ENCODE measurements around the gene NLRP5.
"Not testable (repeated sequence)": the region's sequence is repeated elsewhere in the genome, so short reads cannot be mapped to it uniquely, and the experiment has no call there.

NLRP5 gene

GRCh38 chr19:56092685-56093631 lies 106.4 kb downstream of the NLRP5 start:
- Mint-ChIP-seq H3K36me3 (ENCODE audit: insufficient read depth) (peaks cover 24% of the 10 kb centered on the region), H3K27ac (ENCODE audit: low read depth) (peak overlapping the region; percentile 85), H3K9me3 (no peaks in the 10 kb centered on the region), H3K4me1 (peaks cover 23% of the 10 kb centered on the region), H3K27me3 (no peaks in the 10 kb centered on the region), H3K4me3 (no peak overlapping the region)
- DNase-seq (ENCODE audit: low spot score in 2 of 2) (no peak), ATAC-seq (replicated peaks; ENCODE audit: extremely low read depth, poor library complexity, severe bottlenecking) (no peak)

GRCh38 chr19:56094449-56094848 lies 107.9 kb downstream of the NLRP5 start:
- ATAC-seq (replicated peaks; ENCODE audit: extremely low read depth, poor library complexity, severe bottlenecking) (no peak), DNase-seq (ENCODE audit: low spot score in 2 of 2) (no peak)
- H3K27me3 Mint-ChIP-seq = no peaks in the 10 kb centered on the region
- H3K36me3 Mint-ChIP-seq (ENCODE audit: insufficient read depth) = peaks cover 21% of the 10 kb centered on the region
- H3K4me1 Mint-ChIP-seq = peaks cover 23% of the 10 kb centered on the region
- H3K9me3 Mint-ChIP-seq = no peaks in the 10 kb centered on the region
- H3K27ac Mint-ChIP-seq (ENCODE audit: low read depth) = no peak overlapping the region
- no peak overlapping the region for H3K4me3 Mint-ChIP-seq

GRCh38 chr19:56096665-56097064 lies 110.1 kb downstream of the NLRP5 start:
- Mint-ChIP-seq H3K4me3 (no peak overlapping the region), H3K9me3 (no peaks in the 10 kb centered on the region), H3K4me1 (peaks cover 17% of the 10 kb centered on the region), H3K36me3 (ENCODE audit: insufficient read depth) (peaks cover 16% of the 10 kb centered on the region), H3K27ac (ENCODE audit: low read depth) (no peak overlapping the region), H3K27me3 (no peaks in the 10 kb centered on the region)
- no peak for DNase-seq (ENCODE audit: low spot score in 2 of 2)
- no peak for ATAC-seq (replicated peaks; ENCODE audit: extremely low read depth, poor library complexity, severe bottlenecking)

GRCh38 chr19:56097306-56097705 lies 110.7 kb downstream of the NLRP5 start:
- Mint-ChIP-seq H3K36me3 (ENCODE audit: insufficient read depth) (peaks cover 12% of the 10 kb centered on the region), H3K9me3 (no peaks in the 10 kb centered on the region), H3K27me3 (no peaks in the 10 kb centered on the region), H3K4me1 (peaks cover 15% of the 10 kb centered on the region), H3K27ac (ENCODE audit: low read depth) (no peak overlapping the region), H3K4me3 (no peak overlapping the region)
- no peak for DNase-seq (ENCODE audit: low spot score in 2 of 2)
- ATAC-seq (replicated peaks; ENCODE audit: extremely low read depth, poor library complexity, severe bottlenecking) = no peak

GRCh38 chr19:56097776-56098175 lies 111.2 kb downstream of the NLRP5 start:
- peaks cover 10% of the 10 kb centered on the region for H3K36me3 Mint-ChIP-seq (ENCODE audit: insufficient read depth)
- ATAC-seq (replicated peaks; ENCODE audit: extremely low read depth, poor library complexity, severe bottlenecking) (no peak), DNase-seq (ENCODE audit: low spot score in 2 of 2) (no peak)
- no peak overlapping the region for H3K27ac Mint-ChIP-seq (ENCODE audit: low read depth)
- H3K9me3 Mint-ChIP-seq = no peaks in the 10 kb centered on the region
- H3K4me3 Mint-ChIP-seq = no peak overlapping the region
- peaks cover 11% of the 10 kb centered on the region for H3K4me1 Mint-ChIP-seq
- H3K27me3 Mint-ChIP-seq = no peaks in the 10 kb centered on the region

- not testable (repeated sequence) for H3K4me3 Mint-ChIP-seq; H3K27ac Mint-ChIP-seq (ENCODE audit: low read depth); H3K4me1 Mint-ChIP-seq; H3K36me3 Mint-ChIP-seq (ENCODE audit: insufficient read depth); ATAC-seq (replicated peaks; ENCODE audit: extremely low read depth, poor library complexity, severe bottlenecking); H3K9me3 Mint-ChIP-seq; DNase-seq (ENCODE audit: low spot score in 2 of 2); H3K27me3 Mint-ChIP-seq
These were observed 111.7 kb downstream of the NLRP5 start for GRCh38 chr19:56098237-56098636.

- Mint-ChIP-seq H3K9me3 (no peaks in the 10 kb centered on the region), H3K36me3 (ENCODE audit: insufficient read depth) (peaks cover 10% of the 10 kb centered on the region), H3K27ac (ENCODE audit: low read depth) (peak overlapping the region; percentile 53)
These were observed 112.4 kb downstream of the NLRP5 start for GRCh38 chr19:56098731-56099568.

GRCh38 chr19:56099638-56100539 lies 113.3 kb downstream of the NLRP5 start:
- ATAC-seq (replicated peaks; ENCODE audit: extremely low read depth, poor library complexity, severe bottlenecking) (no peak), DNase-seq (ENCODE audit: low spot score in 2 of 2) (no peak)
- no peaks in the 10 kb centered on the region for H3K9me3 Mint-ChIP-seq
- H3K27me3 Mint-ChIP-seq = no peaks in the 10 kb centered on the region
- no peak overlapping the region for H3K4me3 Mint-ChIP-seq
- peak overlapping the region; percentile 53 for H3K27ac Mint-ChIP-seq (ENCODE audit: low read depth)
- H3K4me1 Mint-ChIP-seq = peaks cover 9% of the 10 kb centered on the region
- peaks cover 8% of the 10 kb centered on the region for H3K36me3 Mint-ChIP-seq (ENCODE audit: insufficient read depth)

More at GRCh38 chr19:56098731-56099568, 112.4 kb downstream of the NLRP5 start:
- Mint-ChIP-seq H3K27me3 (no peaks in the 10 kb centered on the region), H3K4me1 (peaks cover 5% of the 10 kb centered on the region), H3K4me3 (no peak overlapping the region)
- no peak for DNase-seq (ENCODE audit: low spot score in 2 of 2)
- ATAC-seq (replicated peaks; ENCODE audit: extremely low read depth, poor library complexity, severe bottlenecking) = no peak

- H3K9me3 Mint-ChIP-seq = no peaks in the 10 kb centered on the region
- ATAC-seq (replicated peaks; ENCODE audit: extremely low read depth, poor library complexity, severe bottlenecking) = no peak
- H3K27ac Mint-ChIP-seq (ENCODE audit: low read depth) = no peak overlapping the region
- peaks cover 19% of the 10 kb centered on the region for H3K4me1 Mint-ChIP-seq
- H3K36me3 Mint-ChIP-seq (ENCODE audit: insufficient read depth) = peaks cover 6% of the 10 kb centered on the region
- no peak overlapping the region for H3K4me3 Mint-ChIP-seq
- no peak for DNase-seq (ENCODE audit: low spot score in 2 of 2)
- no peaks in the 10 kb centered on the region for H3K27me3 Mint-ChIP-seq
These were observed 114.5 kb downstream of the NLRP5 start for GRCh38 chr19:56101095-56101494.

GRCh38 chr19:56101746-56102535 lies 115.4 kb downstream of the NLRP5 start:
- DNase-seq (ENCODE audit: low spot score in 2 of 2) (no peak), ATAC-seq (replicated peaks; ENCODE audit: extremely low read depth, poor library complexity, severe bottlenecking) (no peak)
- Mint-ChIP-seq H3K36me3 (ENCODE audit: insufficient read depth) (peaks cover 6% of the 10 kb centered on the region), H3K4me3 (no peak overlapping the region), H3K9me3 (no peaks in the 10 kb centered on the region), H3K27me3 (no peaks in the 10 kb centered on the region), H3K27ac (ENCODE audit: low read depth) (no peak overlapping the region), H3K4me1 (peaks cover 28% of the 10 kb centered on the region)

- DNase-seq (ENCODE audit: low spot score in 2 of 2) (no peak), ATAC-seq (replicated peaks; ENCODE audit: extremely low read depth, poor library complexity, severe bottlenecking) (no peak)
- peaks cover 38% of the 10 kb centered on the region for H3K4me1 Mint-ChIP-seq
- peaks cover 8% of the 10 kb centered on the region for H3K36me3 Mint-ChIP-seq (ENCODE audit: insufficient read depth)
- no peak overlapping the region for H3K27ac Mint-ChIP-seq (ENCODE audit: low read depth)
- no peaks in the 10 kb centered on the region for H3K9me3 Mint-ChIP-seq
- H3K27me3 Mint-ChIP-seq = no peaks in the 10 kb centered on the region
- no peak overlapping the region for H3K4me3 Mint-ChIP-seq
These were observed 116.5 kb downstream of the NLRP5 start for GRCh38 chr19:56103027-56103614.
